HUDEP-2 (cell line): ENCODE data around the gene C1GALT1.

Experiments used
- DNase-seq, 76 experiments: peaks; one replicate each; lab custom pipeline; 2025; ENCODE audit not compliant: unreplicated experiment in 76 of 76; lab: John Stamatoyannopoulos, UW

Gene C1GALT1

GRCh38 chr7:7265081-7266075 is 83.0 kb downstream of the C1GALT1 start:
- DNase-seq = no peak

DNA sequence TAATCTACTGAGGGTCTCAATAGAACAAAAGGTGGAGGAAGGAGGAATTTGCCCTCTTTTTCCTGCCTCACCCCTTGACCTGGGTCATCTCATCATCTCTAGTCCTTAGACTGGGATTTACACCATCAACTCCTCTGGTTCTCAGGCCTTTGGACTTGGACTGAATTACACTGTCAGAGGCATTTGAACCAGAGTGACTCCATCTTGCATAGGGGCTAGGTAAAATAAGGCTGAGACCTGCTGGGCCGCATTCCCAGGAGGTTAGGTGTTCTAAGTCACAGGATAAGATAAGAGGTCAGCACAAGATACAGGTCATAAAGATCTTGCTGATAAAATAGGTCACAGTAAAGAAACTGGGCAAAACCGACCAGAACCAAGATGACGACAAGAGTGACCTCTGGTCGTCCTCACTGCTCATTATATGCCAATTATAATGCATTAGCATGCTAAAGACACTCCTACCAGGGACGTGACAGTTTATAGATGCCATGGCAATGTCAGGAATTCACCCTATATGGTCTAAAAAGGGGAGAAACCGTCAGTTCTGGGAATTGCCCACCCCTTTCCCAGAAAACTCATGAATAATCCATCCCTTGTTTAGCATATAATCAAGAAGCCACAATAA is 84.0 kb downstream of the C1GALT1 start:
- DNase-seq = no peak

GRCh38 chr7:7271094-7271874 is 88.9 kb downstream of the C1GALT1 start:
- no peak for DNase-seq

GRCh38 chr7:7272294-7272693 is 90.0 kb downstream of the C1GALT1 start:
- no peak for DNase-seq

DNA sequence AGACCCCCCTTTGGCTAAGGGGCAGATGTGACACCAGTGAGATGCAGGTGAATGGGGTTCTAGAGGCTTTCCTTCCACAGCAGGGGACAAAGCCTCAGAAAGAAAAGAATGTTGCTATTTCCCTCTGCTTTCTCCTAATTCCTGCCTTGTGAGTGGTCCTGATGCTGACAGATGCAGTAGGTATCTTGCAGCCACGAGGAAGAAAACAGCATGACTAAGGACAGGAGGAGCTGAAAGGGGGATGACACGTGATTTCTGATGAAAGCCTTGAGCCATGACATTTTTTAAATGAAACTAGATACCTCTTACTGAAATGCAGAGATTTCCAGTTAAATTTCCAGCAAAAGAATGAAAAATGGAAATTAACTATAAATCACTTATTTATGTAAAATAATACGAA is 92.4 kb downstream of the C1GALT1 start:
- DNase-seq = no peak

DNA sequence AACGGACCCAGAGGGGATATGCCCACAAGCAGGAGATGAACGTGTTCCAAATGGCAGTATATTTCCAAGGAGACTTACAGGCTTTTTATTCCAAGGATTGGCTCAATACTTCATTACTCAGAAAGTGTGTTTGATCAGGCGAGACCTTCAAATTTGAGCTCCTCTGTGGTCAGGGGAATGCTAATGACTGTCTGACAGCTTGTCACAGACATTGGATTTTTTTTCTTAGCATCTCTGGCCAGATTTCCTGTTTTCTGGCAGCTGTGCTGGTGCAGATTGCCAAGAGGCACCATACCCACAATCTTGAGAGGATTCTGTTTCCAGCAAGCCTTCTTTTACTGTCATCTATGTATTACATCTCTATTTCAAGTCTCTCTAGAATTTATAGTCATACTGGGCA is 93.8 kb downstream of the C1GALT1 start:
- DNase-seq = no peak

- no peak for DNase-seq
Measured at GRCh38 chr7:7290429-7291122, 108.2 kb downstream of the C1GALT1 start.

- DNase-seq = no peak
Measured at GRCh38 chr7:7292085-7292484, 109.7 kb downstream of the C1GALT1 start.

DNA sequence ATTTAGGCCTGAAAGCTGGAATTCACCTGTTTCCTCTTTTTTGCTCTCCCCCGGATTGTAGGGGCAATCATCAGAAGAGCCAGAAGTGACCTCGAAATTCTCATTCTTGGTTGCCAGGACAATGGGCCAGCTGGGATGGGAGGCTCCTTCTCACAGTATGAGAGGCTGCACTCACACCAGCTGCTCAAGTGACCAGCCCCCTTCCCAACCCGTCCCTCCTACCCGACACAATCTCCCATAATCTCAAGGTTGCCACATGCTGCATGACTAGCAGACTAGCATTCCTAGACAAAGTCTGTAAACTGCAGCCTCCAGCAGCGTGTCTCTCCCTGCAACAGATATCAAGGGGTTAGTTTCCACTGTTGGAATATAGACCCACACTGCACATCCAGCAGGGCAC is 110.3 kb downstream of the C1GALT1 start:
- DNase-seq = no peak

- no peak for DNase-seq
Measured at GRCh38 chr7:7293092-7293491, 110.7 kb downstream of the C1GALT1 start.

DNA sequence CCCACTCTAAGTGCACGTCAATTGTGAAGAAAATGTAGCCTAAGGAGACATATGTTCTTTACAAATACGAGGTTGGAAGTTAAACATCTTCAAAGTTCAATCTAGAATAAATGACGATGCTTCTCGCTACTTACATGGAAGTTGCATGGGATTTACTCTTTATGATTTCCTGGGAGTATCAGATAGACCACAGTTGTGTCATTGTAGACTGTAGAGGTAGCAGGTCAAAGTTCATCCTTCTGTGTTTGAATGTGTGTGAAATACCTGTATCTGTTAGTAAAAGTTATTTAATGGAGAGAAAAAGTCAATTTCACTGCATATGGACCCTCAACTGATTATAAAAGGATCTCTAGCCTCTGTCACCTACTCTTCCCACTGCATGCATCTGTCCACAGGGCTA is 112.6 kb downstream of the C1GALT1 start:
- DNase-seq = no peak
